Breast epithelium (tissue), 4 donors: Measurements from ENCODE around the gene ELP1. TPM values are rescaled to one million over a fixed set of nuclear protein-coding genes. Genes with fewer than 3 reads are reported as not detected.
"Not testable (repeated sequence)": the region's sequence is repeated elsewhere in the genome, so short reads cannot be mapped to it uniquely, and the experiment has no call there.

Experiments used
- DNase-seq, 2 donors: peaks; one replicate each; pipeline ENCODE4 v3.0.0-alpha.2; 2019; ENCODE audit warnings: low spot score in 2 of 2
- H3K27ac ChIP-seq, 2 donors: fragments of 200-600 bp; sonication (generic) in 1 of 2; one replicate each; pipeline ENCODE4 v1.5.1; 2016 to 2019; ENCODE audit warnings: mild to moderate bottlenecking in 1 of 2
- H3K27me3 ChIP-seq, 2 donors: fragments of 200-600 bp; sonication (generic) in 1 of 2; one replicate each; pipeline versions ENCODE4 v1.5.1 to v1.6.0; 2017 to 2019; ENCODE audit warnings: control low read depth in 1 of 2, mild to moderate bottlenecking in 1 of 2
- H3K36me3 ChIP-seq: fragments of 200-600 bp; one replicate; pipeline ENCODE4 v1.5.1; 2019
- H3K4me1 ChIP-seq, 2 donors: fragments of 200-600 bp; sonication (generic); one replicate each; pipeline ENCODE4 v1.5.1; 2016 to 2019; ENCODE audit warnings: control low read depth in 1 of 2
- H3K4me3 ChIP-seq, 3 donors: fragments of 200-600 bp; sonication (generic); 1 replicate in 2 of 3; 2 replicates in 1 of 3; pipeline ENCODE4 v1.5.1; 2016 to 2019; ENCODE audit warnings: mild to moderate bottlenecking in 3 of 3, moderate library complexity in 2 of 3
- H3K9me3 ChIP-seq, 2 donors: fragments of 200-600 bp; sonication (generic) in 1 of 2; one replicate each; pipeline ENCODE4 v1.5.1; 2016 to 2019; ENCODE audit warnings: control low read depth in 1 of 2
- CTCF ChIP-seq, 3 donors: fragments of 450-650 bp; IDR thresholded peaks; one replicate each; pipeline ENCODE4 v1.5.1; 2016 to 2017; ENCODE audit warnings: antibody characterized with exemption in 3 of 3, mild to moderate bottlenecking in 3 of 3, moderate library complexity in 3 of 3
- POLR2A ChIP-seq: fragments of 450-650 bp; IDR thresholded peaks from one replicate; pipeline ENCODE4 v1.6.1; 2016; ENCODE audit warnings: antibody characterized with exemption, mild to moderate bottlenecking, moderate library complexity
- POLR2AphosphoS5 ChIP-seq, 3 donors: sonication (generic); formaldehyde crosslinking; IDR thresholded peaks; one replicate each; pipeline ENCODE4 v1.6.1; 2017; ENCODE audit warnings: antibody characterized with exemption in 3 of 3
- intact Hi-C: fragments of 100-400 bp; cut with DNase I; formaldehyde crosslinking; loops from one replicate; pipeline ENCODE4 v1.15.1; 2023; ENCODE audit warnings: low total_unique reads
- total RNA-seq, 3 donors: library from RNA; depleted of rRNA; stranded (reverse); fragments of >200 nt; gene quantifications; one replicate each; pipeline ENCODE4 v1.1.0, GENCODE V29; 2016

Gene ELP1
- total RNA-seq, 3 donors from 2014 or later, result 18.2 to 27.8 (median 22.6) TPM

- intact Hi-C loops, result no loop called here
- H3K36me3 ChIP-seq, result no peaks in the 10 kb centered on the region
- H3K27ac ChIP-seq, result no peak overlapping the region
- H3K4me1 ChIP-seq, result no peaks in the 10 kb centered on the region
- TF ChIP-seq CTCF (IDR thresholded peaks at IDR 0.05) (no peak), POLR2AphosphoS5 (IDR thresholded peaks at IDR 0.05) (no peak)
- no peaks in the 10 kb centered on the region for H3K27me3 ChIP-seq
- H3K4me3 ChIP-seq, result no peak overlapping the region
- DNase-seq, result no peak
- H3K9me3 ChIP-seq, result no peaks in the 10 kb centered on the region
Observed at GRCh38 chr9:108972626-108973209, 38.8 kb upstream of the ELP1 start.

GRCh38 chr9:108972186-108972585 is 38.3 kb upstream of the ELP1 start:
- Histone ChIP-seq H3K4me3 (no peak overlapping the region), H3K9me3 (no peaks in the 10 kb centered on the region), H3K27ac (peak overlapping the region in 1 of 2 donors; percentile 17), H3K4me1 (no peaks in the 10 kb centered on the region), H3K27me3 (no peaks in the 10 kb centered on the region), H3K36me3 (no peaks in the 10 kb centered on the region)
- TF ChIP-seq CTCF (IDR thresholded peaks at IDR 0.05) (no peak), POLR2AphosphoS5 (IDR thresholded peaks at IDR 0.05) (no peak), POLR2A (no peak)
- DNase-seq, result no peak
- intact Hi-C loops, result no loop called here

- intact Hi-C loops, result not testable (repeated sequence)
Observed at GRCh38 chr9:108971392-108971791, 37.5 kb upstream of the ELP1 start.

GRCh38 chr9:108967916-108968315 is 34.0 kb upstream of the ELP1 start:
- TF ChIP-seq CTCF (IDR thresholded peaks at IDR 0.05) (no peak), POLR2AphosphoS5 (IDR thresholded peaks at IDR 0.05) (no peak), POLR2A (no peak)
- Histone ChIP-seq H3K4me3 (no peak overlapping the region), H3K27ac (no peak overlapping the region), H3K9me3 (no peaks in the 10 kb centered on the region), H3K4me1 (no peaks in the 10 kb centered on the region), H3K27me3 (no peaks in the 10 kb centered on the region), H3K36me3 (no peaks in the 10 kb centered on the region)
- intact Hi-C loops, result no loop called here
- no peak for DNase-seq

More at GRCh38 chr9:108971392-108971791, 37.5 kb upstream of the ELP1 start:
- not testable (repeated sequence) for H3K27ac ChIP-seq, H3K27me3 ChIP-seq, H3K4me3 ChIP-seq, H3K9me3 ChIP-seq, H3K36me3 ChIP-seq, DNase-seq, H3K4me1 ChIP-seq

GRCh38 chr9:108963459-108964143 is 29.7 kb upstream of the ELP1 start:
- no peaks in the 10 kb centered on the region for H3K4me1 ChIP-seq
- intact Hi-C loops, result no loop called here
- no peaks in the 10 kb centered on the region for H3K27me3 ChIP-seq
- H3K36me3 ChIP-seq, result no peaks in the 10 kb centered on the region
- no peak overlapping the region for H3K27ac ChIP-seq
- H3K9me3 ChIP-seq, result no peaks in the 10 kb centered on the region
- no peak overlapping the region for H3K4me3 ChIP-seq
- TF ChIP-seq CTCF (IDR thresholded peaks at IDR 0.05) (no peak), POLR2AphosphoS5 (IDR thresholded peaks at IDR 0.05) (no peak), POLR2A (no peak)
- peak in 1 of 2 donors; percentile 60 for DNase-seq
